Measurements from ENCODE around the gene ZSCAN10. TPM values are rescaled to one million over a fixed set of nuclear protein-coding genes. Genes with fewer than 3 reads are reported as not detected.
A peak's percentile ranks its signal among the peaks of the same experiment; 100 is the strongest.

ZSCAN10 gene
- total and polyA plus RNA-seq, 2 donors (not counting 1 experiment from before 2014, with no cell fraction given) = 0.02 TPM; not detected in 1

DNA sequence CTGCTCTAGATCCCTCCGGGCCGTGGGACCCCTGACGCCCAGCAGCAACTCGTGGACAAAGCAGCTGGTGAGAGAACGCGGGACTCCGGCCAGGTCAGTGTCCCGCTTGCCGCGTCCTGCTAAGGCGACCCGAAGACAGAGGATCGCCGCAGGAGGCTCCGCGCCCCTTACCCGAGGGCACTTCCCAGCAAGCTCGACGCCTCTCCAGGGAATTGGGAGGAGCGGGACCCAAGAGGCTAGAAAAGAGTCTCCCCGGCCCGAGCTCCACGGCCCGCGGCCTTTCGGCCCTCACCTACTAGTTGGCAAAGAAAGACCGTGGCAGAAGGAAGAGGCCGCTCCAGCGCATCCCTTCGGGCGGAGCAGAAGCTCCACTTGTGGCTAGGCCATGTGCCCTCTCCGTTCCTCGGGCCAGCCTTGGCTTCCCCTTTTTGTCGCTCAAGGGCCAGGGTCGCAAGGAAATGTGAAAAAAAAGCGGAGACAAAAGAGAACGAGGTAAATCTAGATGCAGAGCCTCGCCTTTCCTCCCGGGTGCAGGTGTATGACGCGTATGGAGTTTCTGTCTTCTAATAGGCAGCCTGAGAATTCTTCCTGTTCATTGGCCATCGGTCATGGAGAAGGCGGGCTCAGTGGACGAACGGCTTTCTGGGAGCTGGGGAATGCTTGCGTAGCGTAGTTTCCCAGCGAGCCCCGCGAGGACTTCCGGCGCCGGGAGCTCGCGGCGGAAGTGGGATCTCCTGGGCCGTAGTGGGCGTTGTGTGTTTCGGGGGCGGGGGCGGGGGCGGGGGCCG lies 35.4 kb upstream of the ZSCAN10 start, which contains the start of gene ZNF213:
Gene ZNF213 (plus strand): TSS at position 692 of the 788 bp plus-strand sequence. CDS start 2,252 bp downstream, outside the sequence.
- Histone ChIP-seq H3K36me3 (ENCODE audit: control insufficient read depth, insufficient read depth, low read length) (peaks cover 7% of the 10 kb centered on the region), H3K4me3 (replicated peaks in 1 of 4; ENCODE audit: control extremely low read depth in 1 of 4, insufficient read depth in 1 of 4, low read depth in 3 of 4, low read length in 4 of 4) (peak within 1 kb of the TSS; percentile 97 to 100 (median 99)), H3K27me3 (ENCODE audit: control insufficient read depth, insufficient read depth, low read length) (no peaks in the 10 kb centered on the region), H3K79me2 (ENCODE audit: control insufficient read depth, insufficient read depth, low read length) (peaks cover 27% of the 10 kb centered on the region), H3K4me1 (ENCODE audit: control insufficient read depth, extremely low read depth, insufficient read depth, low read length) (peaks cover 5% of the 10 kb centered on the region), H3K9ac (ENCODE audit: insufficient read depth, low read length) (peak within 1 kb of the TSS; percentile 97), H4K20me1 (ENCODE audit: control insufficient read depth, extremely low read depth, insufficient read depth, low read length) (no peaks in the 10 kb centered on the region), H3K9me3 (ENCODE audit: control insufficient read depth, insufficient read depth, low read depth, low read length) (no peaks in the 10 kb centered on the region), H2AFZ (ENCODE audit: low read length) (peak within 1 kb of the TSS; percentile 92), H3K4me2 (ENCODE audit: extremely low read depth, insufficient read depth, low read length) (peak within 1 kb of the TSS; percentile 99), H3K27ac (ENCODE audit: insufficient read depth, low read length) (peak within 1 kb of the TSS; percentile 98)
- TF ChIP-seq, protein P1, sequence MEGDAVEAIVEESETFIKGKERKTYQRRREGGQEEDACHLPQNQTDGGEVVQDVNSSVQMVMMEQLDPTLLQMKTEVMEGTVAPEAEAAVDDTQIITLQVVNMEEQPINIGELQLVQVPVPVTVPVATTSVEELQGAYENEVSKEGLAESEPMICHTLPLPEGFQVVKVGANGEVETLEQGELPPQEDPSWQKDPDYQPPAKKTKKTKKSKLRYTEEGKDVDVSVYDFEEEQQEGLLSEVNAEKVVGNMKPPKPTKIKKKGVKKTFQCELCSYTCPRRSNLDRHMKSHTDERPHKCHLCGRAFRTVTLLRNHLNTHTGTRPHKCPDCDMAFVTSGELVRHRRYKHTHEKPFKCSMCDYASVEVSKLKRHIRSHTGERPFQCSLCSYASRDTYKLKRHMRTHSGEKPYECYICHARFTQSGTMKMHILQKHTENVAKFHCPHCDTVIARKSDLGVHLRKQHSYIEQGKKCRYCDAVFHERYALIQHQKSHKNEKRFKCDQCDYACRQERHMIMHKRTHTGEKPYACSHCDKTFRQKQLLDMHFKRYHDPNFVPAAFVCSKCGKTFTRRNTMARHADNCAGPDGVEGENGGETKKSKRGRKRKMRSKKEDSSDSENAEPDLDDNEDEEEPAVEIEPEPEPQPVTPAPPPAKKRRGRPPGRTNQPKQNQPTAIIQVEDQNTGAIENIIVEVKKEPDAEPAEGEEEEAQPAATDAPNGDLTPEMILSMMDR (conservative IDR thresholded peaks at IDR 0.05 in 1 of 2, IDR thresholded peaks at IDR 0.05 in 1 of 2; ENCODE audit: low read depth in 1 of 2, low read length in 2 of 2) = no peak
- no peak for TF ChIP-seq EZH2 (IDR thresholded peaks at IDR 0.05; ENCODE audit: low read length, missing control alignments)
- peak; percentile 97 for DNase-seq (ENCODE audit: low read depth in 2 of 2)

DNA sequence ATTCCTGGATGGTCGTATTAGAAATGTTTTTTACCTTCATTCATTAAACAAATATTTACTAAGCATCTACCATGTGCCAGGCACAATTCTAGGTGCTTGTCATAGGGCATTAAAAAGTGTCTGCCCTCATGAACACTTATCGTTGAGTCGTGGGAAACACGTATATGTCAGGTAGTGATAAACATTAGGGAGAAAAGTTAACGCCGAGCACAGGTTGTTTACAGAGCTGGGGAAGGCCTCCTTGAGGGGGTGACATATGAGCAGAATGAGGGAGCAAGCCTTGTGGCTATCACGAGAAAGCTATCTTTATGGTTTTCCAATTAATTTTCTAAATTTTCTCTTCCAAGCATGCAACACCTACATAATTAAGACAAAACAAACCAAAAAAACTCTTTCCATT lies 34.8 kb upstream of the ZSCAN10 start:
- peak overlapping the region; percentile 97 for H3K9ac ChIP-seq (ENCODE audit: insufficient read depth, low read length)
- H3K79me2 ChIP-seq (ENCODE audit: control insufficient read depth, insufficient read depth, low read length) = peaks cover 27% of the 10 kb centered on the region
- peak overlapping the region; percentile 98 for H3K27ac ChIP-seq (ENCODE audit: insufficient read depth, low read length)
- DNase-seq (ENCODE audit: low read depth in 2 of 2) = no peak
- peaks cover 7% of the 10 kb centered on the region for H3K36me3 ChIP-seq (ENCODE audit: control insufficient read depth, insufficient read depth, low read length)
- H4K20me1 ChIP-seq (ENCODE audit: control insufficient read depth, extremely low read depth, insufficient read depth, low read length) = no peaks in the 10 kb centered on the region
- H3K27me3 ChIP-seq (ENCODE audit: control insufficient read depth, insufficient read depth, low read length) = no peaks in the 10 kb centered on the region
- TF ChIP-seq, protein P1 (conservative IDR thresholded peaks at IDR 0.05 in 1 of 2, IDR thresholded peaks at IDR 0.05 in 1 of 2; ENCODE audit: low read depth in 1 of 2, low read length in 2 of 2) = no peak
- no peak for TF ChIP-seq EZH2 (IDR thresholded peaks at IDR 0.05; ENCODE audit: low read length, missing control alignments)
- H3K9me3 ChIP-seq (ENCODE audit: control insufficient read depth, insufficient read depth, low read depth, low read length) = no peaks in the 10 kb centered on the region
- peak overlapping the region; percentile 95 to 100 (median 98) for H3K4me3 ChIP-seq (replicated peaks in 1 of 4; ENCODE audit: control extremely low read depth in 1 of 4, insufficient read depth in 1 of 4, low read depth in 3 of 4, low read length in 4 of 4)
- H3K4me1 ChIP-seq (ENCODE audit: control insufficient read depth, extremely low read depth, insufficient read depth, low read length) = peaks cover 10% of the 10 kb centered on the region
- peak overlapping the region; percentile 93 for H3K4me2 ChIP-seq (ENCODE audit: extremely low read depth, insufficient read depth, low read length)
- no peak overlapping the region for H2AFZ ChIP-seq (ENCODE audit: low read length)

DNA sequence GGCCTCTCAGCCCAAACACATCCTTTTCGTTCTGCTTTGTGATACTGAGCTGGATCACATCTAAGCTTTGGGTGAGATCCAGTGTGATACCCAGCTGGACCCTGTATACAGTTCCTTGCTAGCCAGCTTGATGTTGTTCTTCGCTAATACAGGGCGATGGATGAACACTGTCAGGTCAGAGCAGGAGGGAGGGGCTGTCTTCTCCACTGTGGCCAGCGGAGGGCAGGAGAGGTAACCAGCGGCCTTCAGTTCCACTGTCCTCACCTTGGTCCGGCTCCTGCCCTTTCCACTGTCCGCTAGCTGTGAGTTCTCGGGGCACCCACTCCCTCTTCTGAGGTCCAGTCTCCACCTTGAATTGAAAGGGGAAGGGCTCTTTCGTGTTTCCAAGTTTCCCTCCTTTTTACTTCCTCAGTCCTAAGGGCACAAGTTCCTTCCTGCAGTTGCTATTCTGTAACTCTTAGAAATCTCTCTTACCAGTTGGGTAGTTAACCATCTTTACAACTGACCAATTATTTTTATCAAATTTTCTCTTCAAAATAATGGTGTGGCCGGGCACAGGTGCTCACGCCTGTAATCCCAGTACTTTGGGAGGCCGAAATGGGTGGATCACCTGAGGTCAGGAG lies 32.8 kb upstream of the ZSCAN10 start:
- Histone ChIP-seq H3K4me2 (ENCODE audit: extremely low read depth, insufficient read depth, low read length) (no peak overlapping the region), H3K36me3 (ENCODE audit: control insufficient read depth, insufficient read depth, low read length) (peaks cover 9% of the 10 kb centered on the region), H4K20me1 (ENCODE audit: control insufficient read depth, extremely low read depth, insufficient read depth, low read length) (no peaks in the 10 kb centered on the region), H3K27me3 (ENCODE audit: control insufficient read depth, insufficient read depth, low read length) (no peaks in the 10 kb centered on the region), H3K9me3 (ENCODE audit: control insufficient read depth, insufficient read depth, low read depth, low read length) (no peaks in the 10 kb centered on the region), H3K79me2 (ENCODE audit: control insufficient read depth, insufficient read depth, low read length) (peaks cover 27% of the 10 kb centered on the region), H3K4me1 (ENCODE audit: control insufficient read depth, extremely low read depth, insufficient read depth, low read length) (peaks cover 10% of the 10 kb centered on the region), H2AFZ (ENCODE audit: low read length) (no peak overlapping the region), H3K9ac (ENCODE audit: insufficient read depth, low read length) (no peak overlapping the region), H3K4me3 (replicated peaks in 1 of 4; ENCODE audit: control extremely low read depth in 1 of 4, insufficient read depth in 1 of 4, low read depth in 3 of 4, low read length in 4 of 4) (no peak overlapping the region), H3K27ac (ENCODE audit: insufficient read depth, low read length) (no peak overlapping the region)
- TF ChIP-seq EZH2 (IDR thresholded peaks at IDR 0.05; ENCODE audit: low read length, missing control alignments) = no peak
- TF ChIP-seq, protein P1 (conservative IDR thresholded peaks at IDR 0.05 in 1 of 2, IDR thresholded peaks at IDR 0.05 in 1 of 2; ENCODE audit: low read depth in 1 of 2, low read length in 2 of 2) = peak; percentile 50 to 60
- DNase-seq (ENCODE audit: low read depth in 2 of 2) = peak; percentile 25 to 28
